ENCODE measurements around the gene GAMT. TPM values are rescaled to one million over a fixed set of nuclear protein-coding genes. Genes with fewer than 3 reads are reported as not detected.

The GAMT gene
- total RNA-seq, 2 experiments from 2014 or later = 13.2 to 13.8 TPM

- no peaks in the 10 kb centered on the region for H3K9me3 Mint-ChIP-seq
- no peaks in the 10 kb centered on the region for H3K4me1 Mint-ChIP-seq
- H3K27me3 Mint-ChIP-seq = no peaks in the 10 kb centered on the region
- POLR2A ChIA-PET = no interaction called here
- H3K36me3 Mint-ChIP-seq (ENCODE audit: low read depth) = peaks cover 10% of the 10 kb centered on the region
- CTCF ChIA-PET = no interaction called here
- no peak overlapping the region for H3K27ac Mint-ChIP-seq
- H3K4me3 Mint-ChIP-seq = no peak overlapping the region
- no peak for DNase-seq
Measured at GRCh38 chr19:1377176-1377964, 24.0 kb downstream of the GAMT start.

DNA sequence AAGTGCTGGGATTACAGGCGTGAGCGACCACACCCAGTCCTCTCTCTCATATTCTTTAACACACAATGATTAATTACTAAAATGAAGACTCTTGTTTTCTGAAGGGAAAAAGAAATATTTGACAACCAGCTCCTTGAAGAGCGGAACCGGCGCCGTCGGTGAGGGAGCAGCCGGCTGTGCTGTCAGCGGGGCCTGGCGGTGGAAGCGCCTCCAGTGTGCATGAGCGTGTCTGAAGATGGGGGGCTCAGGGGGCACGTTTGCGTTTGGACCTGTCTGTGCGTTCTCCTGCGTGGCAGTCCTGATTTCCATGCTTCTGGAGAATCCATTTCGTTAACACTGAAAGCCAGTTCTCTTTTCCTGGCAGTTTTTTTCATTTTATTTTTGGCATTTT is 24.9 kb downstream of the GAMT start:
- H3K4me3 Mint-ChIP-seq = no peak overlapping the region
- DNase-seq = no peak
- no peaks in the 10 kb centered on the region for H3K27me3 Mint-ChIP-seq
- H3K36me3 Mint-ChIP-seq (ENCODE audit: low read depth) = peaks cover 10% of the 10 kb centered on the region
- no peak overlapping the region for H3K27ac Mint-ChIP-seq
- ChIA-PET CTCF (interaction anchor here (0.7 to 1.0 kb wide), 2 partner anchors 132 to 296 kb away, joined by 3 read pairs; no protein-coding TSS in a partner anchor), POLR2A (no interaction called here)
- no peaks in the 10 kb centered on the region for H3K4me1 Mint-ChIP-seq
- no peaks in the 10 kb centered on the region for H3K9me3 Mint-ChIP-seq

- no peak for DNase-seq
- ChIA-PET CTCF (interaction anchor here (3.0 kb wide), 1 partner anchor 130 kb away, joined by 12 read pairs; no protein-coding TSS in a partner anchor), POLR2A (interaction anchor here (1.0 kb wide), 1 partner anchor 9 kb away, joined by 3 read pairs; the partner anchor contains the start of gene NDUFS7)
- H3K27ac Mint-ChIP-seq = no peak overlapping the region
- H3K4me3 Mint-ChIP-seq = no peak overlapping the region
- peaks cover 10% of the 10 kb centered on the region for H3K36me3 Mint-ChIP-seq (ENCODE audit: low read depth)
- no peaks in the 10 kb centered on the region for H3K4me1 Mint-ChIP-seq
- H3K9me3 Mint-ChIP-seq = no peaks in the 10 kb centered on the region
- H3K27me3 Mint-ChIP-seq = no peaks in the 10 kb centered on the region
Measured at GRCh38 chr19:1374250-1374577, 27.1 kb downstream of the GAMT start.

- Mint-ChIP-seq H3K27me3 (no peaks in the 10 kb centered on the region), H3K27ac (no peak overlapping the region), H3K4me3 (no peak overlapping the region), H3K9me3 (no peaks in the 10 kb centered on the region), H3K36me3 (ENCODE audit: low read depth) (peaks cover 10% of the 10 kb centered on the region), H3K4me1 (no peaks in the 10 kb centered on the region)
- CTCF ChIA-PET = interaction anchor here (1.3 to 3.0 kb wide), 2 partner anchors 14 to 129 kb away, joined by 3 to 12 read pairs; no protein-coding TSS in a partner anchor
- no peak for DNase-seq
- POLR2A ChIA-PET = interaction anchor here (1.0 to 1.4 kb wide), 2 partner anchors 10 to 105 kb away, joined by 3 read pairs; partner anchors contain the start of genes CIRBP and NDUFS7
Measured at GRCh38 chr19:1373534-1374249, 27.6 kb downstream of the GAMT start.

GRCh38 chr19:1373042-1373533 is 28.3 kb downstream of the GAMT start:
- H3K4me1 Mint-ChIP-seq = no peaks in the 10 kb centered on the region
- no peak for DNase-seq
- H3K4me3 Mint-ChIP-seq = no peak overlapping the region
- POLR2A ChIA-PET = interaction anchor here (0.7 to 1.4 kb wide), 3 partner anchors 10 to 335 kb away, joined by 3 read pairs; partner anchors contain the start of genes CIRBP and NDUFS7
- H3K27me3 Mint-ChIP-seq = no peaks in the 10 kb centered on the region
- CTCF ChIA-PET = interaction anchor here (1.3 to 3.0 kb wide), 3 partner anchors 14 to 129 kb away, joined by 3 to 13 read pairs (median 12); no protein-coding TSS in a partner anchor
- H3K27ac Mint-ChIP-seq = no peak overlapping the region
- H3K36me3 Mint-ChIP-seq (ENCODE audit: low read depth) = peaks cover 10% of the 10 kb centered on the region
- H3K9me3 Mint-ChIP-seq = no peaks in the 10 kb centered on the region

DNA sequence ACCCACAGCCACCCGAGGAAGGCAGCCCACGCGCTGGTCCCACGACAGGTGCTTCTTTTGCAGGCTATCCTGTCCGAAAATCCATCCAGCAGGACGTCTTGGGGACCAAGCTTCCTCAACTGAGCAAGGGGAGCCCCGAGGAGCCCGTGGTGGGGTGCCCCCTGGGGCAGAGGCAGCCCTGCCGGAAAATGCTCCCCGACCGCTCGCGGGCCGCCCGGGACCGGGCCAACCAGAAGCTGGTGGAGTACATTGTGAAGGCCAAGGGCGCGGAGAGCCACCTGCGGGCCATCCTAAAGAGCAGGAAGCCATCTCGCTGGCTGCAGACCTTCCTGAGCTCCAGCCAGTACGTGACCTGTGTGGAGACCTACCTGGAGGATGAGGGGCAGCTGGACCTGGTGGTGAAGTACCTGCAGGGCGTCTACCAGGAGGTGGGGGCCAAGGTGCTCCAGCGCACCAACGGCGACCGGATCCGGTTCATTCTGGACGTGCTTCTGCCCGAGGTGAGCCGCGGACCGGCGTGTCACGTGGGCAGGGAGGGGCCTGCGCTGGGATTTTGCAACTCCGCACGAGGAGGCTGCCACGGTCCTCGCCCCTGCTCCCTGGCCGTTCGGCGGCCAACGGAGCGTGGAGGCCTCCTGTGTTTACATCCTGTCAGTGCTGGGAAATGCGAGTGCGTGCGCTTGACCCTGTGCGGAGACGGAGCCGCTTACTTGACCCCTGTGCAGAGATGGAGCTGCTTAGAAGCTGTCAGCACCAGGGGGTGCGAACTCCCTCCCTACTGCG is 30.6 kb downstream of the GAMT start:
- peaks cover 8% of the 10 kb centered on the region for H3K36me3 Mint-ChIP-seq (ENCODE audit: low read depth)
- no peaks in the 10 kb centered on the region for H3K9me3 Mint-ChIP-seq
- H3K4me1 Mint-ChIP-seq = no peaks in the 10 kb centered on the region
- no peaks in the 10 kb centered on the region for H3K27me3 Mint-ChIP-seq
- no peak for DNase-seq
- no peak overlapping the region for H3K27ac Mint-ChIP-seq
- ChIA-PET POLR2A (interaction anchor here (0.9 kb wide), 1 partner anchor 102 kb away, joined by 3 read pairs; no protein-coding TSS in a partner anchor), CTCF (interaction anchor here (2.6 kb wide), 1 partner anchor 91 kb away, joined by 13 read pairs; no protein-coding TSS in a partner anchor)
- no peak overlapping the region for H3K4me3 Mint-ChIP-seq

DNA sequence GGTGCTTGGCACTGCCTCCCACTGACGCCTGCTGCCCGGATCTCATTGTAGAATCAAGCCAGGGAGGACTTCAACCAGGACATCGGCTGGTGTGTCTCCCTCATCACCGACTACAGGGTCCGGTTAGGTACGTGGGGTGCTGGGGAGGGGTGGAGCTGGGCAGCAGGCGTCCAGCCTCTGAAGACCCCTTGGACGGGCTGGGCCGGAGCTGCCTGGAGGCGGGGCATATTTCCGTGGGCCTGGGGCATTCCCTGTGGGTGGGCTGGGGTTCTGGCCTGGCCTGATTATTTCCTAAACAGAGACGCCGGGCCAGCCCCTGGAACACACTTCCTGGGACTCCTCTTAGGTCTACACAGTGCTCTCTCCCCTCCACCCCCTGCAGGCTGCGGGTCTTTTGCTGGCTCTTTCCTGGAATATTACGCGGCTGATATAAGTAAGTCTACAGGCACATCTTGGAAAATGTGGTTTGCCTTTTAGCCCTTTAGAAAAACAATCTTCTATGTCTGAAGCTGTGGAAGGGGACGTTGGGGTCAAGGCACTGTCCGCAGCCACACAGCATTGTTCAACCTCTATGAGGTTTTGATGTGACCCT is 32.0 kb downstream of the GAMT start:
- DNase-seq = no peak
- peaks cover 6% of the 10 kb centered on the region for H3K36me3 Mint-ChIP-seq (ENCODE audit: low read depth)
- no peak overlapping the region for H3K4me3 Mint-ChIP-seq
- ChIA-PET CTCF (no interaction called here), POLR2A (interaction anchor here (0.9 kb wide), 1 partner anchor 101 kb away, joined by 3 read pairs; no protein-coding TSS in a partner anchor)
- H3K4me1 Mint-ChIP-seq = peaks cover 6% of the 10 kb centered on the region
- H3K27me3 Mint-ChIP-seq = no peaks in the 10 kb centered on the region
- H3K9me3 Mint-ChIP-seq = no peaks in the 10 kb centered on the region
- H3K27ac Mint-ChIP-seq = no peak overlapping the region

- peaks cover 10% of the 10 kb centered on the region for H3K36me3 Mint-ChIP-seq (ENCODE audit: low read depth)
- H3K9me3 Mint-ChIP-seq = no peaks in the 10 kb centered on the region
- H3K4me3 Mint-ChIP-seq = no peak overlapping the region
- ChIA-PET CTCF (no interaction called here), POLR2A (no interaction called here)
- H3K27me3 Mint-ChIP-seq = no peaks in the 10 kb centered on the region
- peaks cover 25% of the 10 kb centered on the region for H3K4me1 Mint-ChIP-seq
- no peak overlapping the region for H3K27ac Mint-ChIP-seq
- DNase-seq = no peak
Measured at GRCh38 chr19:1366899-1367870, 34.2 kb downstream of the GAMT start.

DNA sequence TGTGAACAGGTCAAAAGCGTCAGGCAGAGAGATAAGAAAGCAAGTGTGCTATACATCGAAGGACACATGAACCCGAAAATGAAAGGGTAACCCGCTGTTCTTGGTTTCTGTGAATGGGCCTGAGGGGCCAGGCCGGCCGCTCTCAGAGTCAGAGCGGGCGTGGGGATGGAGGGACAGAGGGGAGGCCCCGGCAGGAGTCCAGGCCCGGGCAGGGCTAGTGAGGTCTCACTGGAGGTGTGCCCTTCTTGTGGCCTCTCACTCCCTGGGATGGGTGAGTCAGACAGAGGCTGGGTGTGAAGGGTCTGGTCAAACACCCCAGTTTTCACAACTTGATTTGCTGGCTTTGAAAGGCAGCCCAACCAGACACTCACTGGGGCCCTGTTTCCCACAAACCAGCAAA is 35.0 kb downstream of the GAMT start:
- CTCF ChIA-PET = no interaction called here
- no peaks in the 10 kb centered on the region for H3K9me3 Mint-ChIP-seq
- peaks cover 28% of the 10 kb centered on the region for H3K4me1 Mint-ChIP-seq
- no peaks in the 10 kb centered on the region for H3K27me3 Mint-ChIP-seq
- DNase-seq = no peak
- no peak overlapping the region for H3K4me3 Mint-ChIP-seq
- H3K27ac Mint-ChIP-seq = no peak overlapping the region
- peaks cover 10% of the 10 kb centered on the region for H3K36me3 Mint-ChIP-seq (ENCODE audit: low read depth)
- POLR2A ChIA-PET = no interaction called here

- Mint-ChIP-seq H3K9me3 (no peaks in the 10 kb centered on the region), H3K4me1 (peaks cover 28% of the 10 kb centered on the region), H3K27ac (no peak overlapping the region), H3K4me3 (no peak overlapping the region), H3K27me3 (no peaks in the 10 kb centered on the region), H3K36me3 (ENCODE audit: low read depth) (peaks cover 10% of the 10 kb centered on the region)
- ChIA-PET CTCF (interaction anchor here (1.2 kb wide), 1 partner anchor 10 kb away, joined by 5 read pairs; a partner anchor contains a TSS), POLR2A (no interaction called here)
- DNase-seq = no peak
Measured at GRCh38 chr19:1365319-1366269, 35.7 kb downstream of the GAMT start.

Measured in activated CD4-positive, alpha-beta memory T cell treated with anti-CD3 and anti-CD28 coated beads, Interleukin-2, amount 10 ng/mL, durations not matched to agents 7 days and 5 days (primary cell).